HG02870 (cell line): ENCODE data around the gene PRICKLE2.
A peak's percentile ranks its signal among the peaks of the same experiment; 100 is the strongest.

Experiments
- ATAC-seq: cut with Tn5 transposase; IDR thresholded peaks from one replicate; pipeline ENCODE4 v1.9.1; 2021; ENCODE audit warnings: mild to moderate bottlenecking, moderate library complexity; ENCODE audit not compliant: unreplicated experiment

The PRICKLE2 gene

DNA sequence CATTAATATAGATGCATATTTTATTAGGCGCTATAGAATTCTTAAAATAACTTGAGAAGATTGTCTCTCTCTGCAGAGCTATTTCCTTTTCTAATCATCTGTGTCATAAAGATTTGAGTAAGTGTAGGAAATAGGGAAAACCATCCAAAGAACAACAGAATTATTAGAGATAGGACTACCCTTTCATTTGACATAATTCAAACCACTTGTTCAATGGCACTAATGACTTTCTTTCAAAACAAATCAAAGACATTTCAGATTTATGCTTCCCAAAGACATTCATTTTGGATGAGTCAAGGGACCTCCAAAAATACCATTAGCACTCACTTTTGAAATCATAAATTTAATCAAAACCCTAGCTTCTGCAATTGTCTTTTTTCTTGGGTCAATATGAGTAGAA lies 29.5 kb downstream of the PRICKLE2 start:
- no peak for ATAC-seq

DNA sequence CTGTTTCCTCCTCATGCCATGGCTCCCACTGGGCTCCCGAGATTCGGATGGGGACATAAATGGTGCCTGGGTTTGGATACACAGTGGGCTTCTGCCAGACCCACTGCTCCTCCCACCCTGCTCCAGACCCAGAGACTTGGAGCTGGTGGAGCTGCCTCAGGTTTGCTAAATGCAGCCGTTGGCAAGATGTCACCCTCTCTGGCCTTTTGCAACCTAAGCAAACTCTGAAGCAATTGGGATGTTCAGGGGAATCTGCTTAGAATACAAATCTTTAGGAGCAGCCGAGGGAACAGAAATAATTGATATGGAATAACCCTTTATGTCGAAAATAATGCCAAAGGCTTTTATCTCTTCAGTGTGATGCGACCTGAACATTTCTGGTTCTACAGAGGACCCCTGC lies 33.4 kb downstream of the PRICKLE2 start:
- no peak for ATAC-seq

DNA sequence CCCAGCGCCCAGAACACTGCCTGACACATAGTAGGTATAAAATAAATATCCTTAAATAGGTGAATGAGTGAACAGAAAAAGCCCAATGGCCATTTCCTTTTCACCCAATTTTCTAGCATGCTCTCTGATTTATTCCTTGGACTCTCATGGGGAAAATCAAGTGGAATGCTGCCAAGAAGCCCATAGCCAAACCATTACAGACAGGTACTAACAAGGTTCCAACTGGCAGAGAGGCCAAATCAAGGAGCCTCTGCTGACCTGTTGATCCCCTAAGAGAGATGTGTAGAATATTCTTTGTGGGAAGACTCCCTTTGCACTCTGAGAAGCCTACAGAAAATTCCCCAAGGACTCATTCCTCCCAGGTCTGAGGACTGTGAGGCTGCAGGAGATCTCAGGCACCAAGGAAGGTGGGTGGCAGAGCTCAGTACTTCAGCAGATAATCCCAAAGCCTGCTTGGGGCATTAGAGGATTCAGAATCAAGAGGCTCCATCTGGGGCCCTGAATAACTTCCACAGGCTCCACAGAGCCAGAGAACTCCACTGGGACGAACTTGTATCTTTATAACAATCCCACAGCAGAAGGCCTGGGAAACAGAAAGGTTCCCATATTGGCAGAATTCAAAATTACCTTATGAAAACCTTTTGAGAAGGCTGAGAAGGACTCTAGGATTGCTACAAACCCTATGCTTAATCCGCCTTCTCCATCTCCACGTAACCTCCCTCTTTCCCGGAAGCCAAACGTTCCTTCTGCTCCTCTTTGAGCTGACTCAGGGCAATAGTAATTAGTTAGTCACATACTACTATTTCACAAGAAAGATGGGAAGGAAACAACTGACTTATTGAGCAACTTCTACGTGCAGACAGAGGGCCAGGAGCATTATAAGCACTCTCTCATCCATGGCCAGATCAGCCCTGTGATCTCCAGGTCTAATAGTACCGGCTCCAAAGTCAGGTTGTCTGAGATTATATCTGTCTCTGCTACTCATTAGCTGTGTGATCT lies 34.5 kb downstream of the PRICKLE2 start:
- no peak for ATAC-seq

DNA sequence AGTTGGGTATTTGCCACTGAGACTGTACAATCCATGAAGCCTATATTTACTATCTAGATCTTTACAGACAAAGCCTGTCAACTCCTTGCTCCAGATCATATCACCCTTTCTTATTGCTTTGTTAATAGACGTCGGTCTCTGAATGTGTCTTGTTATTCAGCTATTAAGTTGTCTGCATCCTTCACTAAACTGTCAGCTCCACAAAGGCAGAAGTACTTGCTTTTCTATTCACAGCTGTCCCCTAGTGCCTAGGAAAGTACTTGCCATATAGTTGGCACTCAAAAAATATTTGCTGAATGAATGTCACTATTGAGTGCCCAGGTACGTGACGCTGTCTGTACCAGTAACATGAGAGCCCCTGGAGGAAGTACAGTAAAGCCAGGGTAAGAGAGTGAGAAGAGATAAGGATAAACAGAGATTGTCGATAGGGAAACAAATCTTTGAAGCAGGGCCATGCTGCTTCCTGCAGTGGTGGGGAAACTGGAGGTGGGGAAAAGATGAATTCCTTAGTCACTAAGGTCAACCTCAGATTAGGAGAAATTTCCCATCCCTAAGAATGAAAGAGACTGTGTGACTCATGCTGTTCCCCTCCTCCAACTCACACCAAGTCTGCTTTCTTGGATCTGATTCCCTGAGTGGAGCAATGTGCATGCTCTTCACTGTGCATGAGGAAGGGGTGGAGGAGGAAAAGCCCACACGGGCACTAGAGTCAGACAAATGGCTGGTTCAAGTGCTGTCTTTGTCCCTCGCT lies 36.3 kb downstream of the PRICKLE2 start:
- ATAC-seq = no peak

DNA sequence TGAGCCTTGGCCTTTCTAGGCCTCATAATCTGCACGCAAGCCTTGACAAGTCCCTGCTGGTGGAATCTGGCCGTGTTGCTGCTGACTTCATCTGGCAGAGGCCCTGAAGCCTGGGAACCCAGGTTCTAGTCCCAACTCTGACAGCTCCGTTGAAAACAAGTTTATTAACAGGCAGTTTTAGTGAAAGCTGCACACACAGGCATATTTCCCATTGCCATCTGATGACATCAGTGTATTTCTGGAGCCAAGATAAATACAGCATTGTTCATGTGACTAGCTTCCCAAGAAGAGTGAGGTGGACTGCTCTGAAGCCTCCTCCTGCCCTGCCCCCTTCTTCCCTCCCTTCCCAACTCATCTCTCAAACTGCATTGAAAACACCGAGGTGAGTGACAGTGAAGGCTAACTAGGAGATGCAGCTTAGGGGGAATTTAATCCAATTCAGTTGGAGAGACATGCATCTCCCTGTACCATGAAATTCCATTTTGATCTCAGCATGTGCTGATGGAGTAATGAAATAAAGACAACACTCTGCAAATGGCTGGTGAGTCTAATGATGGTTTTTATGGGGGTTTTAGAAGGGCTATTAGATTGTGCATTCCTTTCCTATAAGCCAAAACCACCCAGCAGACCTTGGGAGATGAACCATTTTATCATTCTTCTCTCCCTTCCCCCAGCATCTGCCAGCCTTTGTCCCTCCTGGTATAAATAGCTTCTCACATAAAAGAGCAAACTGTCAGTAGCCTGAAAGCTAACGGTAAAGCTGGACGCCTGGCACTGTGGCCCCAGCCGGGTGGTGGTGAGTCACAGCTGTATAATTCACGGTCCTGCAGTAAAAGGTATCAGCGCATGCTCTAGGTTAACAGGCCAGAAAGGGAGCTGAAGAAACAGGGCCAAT lies 38.0 kb downstream of the PRICKLE2 start:
- ATAC-seq = no peak

DNA sequence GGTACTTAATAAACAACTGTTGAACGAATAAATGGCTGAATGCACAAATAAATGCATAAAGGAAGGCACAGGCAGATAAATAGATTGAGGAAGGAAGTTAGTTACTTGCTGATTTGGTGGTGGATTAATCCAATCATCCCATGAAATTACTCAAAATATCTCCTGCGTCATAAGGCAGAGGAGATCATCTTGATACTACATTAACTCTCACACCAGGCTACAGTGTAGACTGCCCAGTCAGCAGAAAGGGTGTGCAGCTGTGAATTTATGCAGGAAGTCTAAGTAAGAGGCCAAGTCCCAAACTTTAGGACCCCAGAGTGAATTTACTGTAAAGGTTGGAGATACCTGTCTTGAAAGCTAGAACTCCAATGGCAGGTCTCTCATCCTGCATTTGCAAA lies 38.6 kb downstream of the PRICKLE2 start:
- no peak for ATAC-seq

DNA sequence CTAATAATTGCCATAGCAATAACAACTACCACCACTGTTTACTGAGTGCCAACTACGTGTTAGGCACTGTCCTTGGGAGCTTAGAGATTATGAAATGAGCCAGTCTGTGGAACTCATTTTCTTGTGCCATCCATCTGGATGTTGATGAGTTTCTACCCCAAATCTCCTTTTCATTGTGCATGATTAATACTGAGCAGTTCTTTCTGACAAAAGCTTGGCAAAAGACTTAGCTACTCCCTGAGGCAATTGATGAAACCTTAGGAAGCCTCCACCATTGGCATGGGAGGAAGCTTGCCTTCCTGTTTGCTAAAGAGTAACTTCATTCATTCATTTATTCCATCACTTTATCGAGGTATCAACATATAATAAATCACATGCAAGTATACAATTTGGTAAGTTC lies 39.8 kb downstream of the PRICKLE2 start:
- no peak for ATAC-seq

DNA sequence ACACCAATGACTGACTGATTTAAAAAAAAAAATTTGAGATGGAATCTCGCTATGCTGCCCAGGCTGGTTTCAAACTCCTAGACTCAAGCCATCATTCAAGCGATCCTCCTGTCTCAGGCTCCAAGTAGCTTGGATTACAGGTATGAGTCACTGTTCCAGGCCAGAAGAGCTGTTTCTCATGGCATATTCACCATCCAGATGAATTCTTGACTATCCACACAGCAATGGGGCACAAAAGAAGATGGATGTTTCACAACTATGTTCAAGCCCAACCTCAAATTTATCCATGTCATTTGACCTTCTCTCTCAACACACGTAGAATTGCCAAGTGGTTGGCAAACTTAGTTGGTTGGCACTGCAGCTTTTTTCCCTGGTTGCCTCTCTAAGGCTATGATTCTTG lies 40.6 kb downstream of the PRICKLE2 start:
- no peak for ATAC-seq

DNA sequence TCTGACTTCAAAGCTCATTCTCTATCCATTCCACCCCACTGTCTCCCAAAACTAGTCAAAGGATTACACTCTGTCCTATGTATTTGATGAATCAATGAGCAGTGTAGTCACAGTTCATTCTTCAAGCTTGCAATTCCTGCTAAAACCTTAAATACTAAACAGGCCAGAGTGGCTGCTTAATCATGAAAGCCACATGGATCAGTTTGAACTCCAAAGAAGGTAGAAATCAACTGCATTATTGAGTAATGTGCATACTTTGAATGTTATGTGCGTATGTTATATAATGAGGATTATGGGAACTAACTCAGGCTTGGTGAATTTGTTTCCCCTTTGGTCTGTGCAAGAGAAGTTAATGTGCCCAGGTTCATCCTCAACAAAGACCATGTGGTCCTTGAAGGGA lies 45.4 kb downstream of the PRICKLE2 start:
- ATAC-seq = no peak

DNA sequence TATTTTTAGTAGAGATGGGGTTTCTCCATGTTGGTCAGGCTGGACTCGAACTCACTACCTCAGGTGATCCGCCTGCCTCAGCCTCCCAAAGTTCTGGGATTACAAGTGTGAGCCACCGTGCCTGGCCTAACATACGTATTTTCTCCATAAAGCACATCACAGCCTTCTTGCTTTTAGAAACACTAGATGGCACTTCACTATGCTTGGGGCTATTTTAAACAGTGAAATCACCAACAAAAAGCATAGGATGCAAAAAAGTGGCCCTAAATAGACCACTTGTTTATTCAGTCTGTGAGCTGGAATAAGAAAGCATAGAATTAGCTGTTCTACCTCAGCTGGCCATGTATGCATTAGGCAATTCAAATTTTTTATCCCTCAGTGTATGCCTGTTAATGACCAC lies 46.0 kb downstream of the PRICKLE2 start:
- ATAC-seq = no peak

DNA sequence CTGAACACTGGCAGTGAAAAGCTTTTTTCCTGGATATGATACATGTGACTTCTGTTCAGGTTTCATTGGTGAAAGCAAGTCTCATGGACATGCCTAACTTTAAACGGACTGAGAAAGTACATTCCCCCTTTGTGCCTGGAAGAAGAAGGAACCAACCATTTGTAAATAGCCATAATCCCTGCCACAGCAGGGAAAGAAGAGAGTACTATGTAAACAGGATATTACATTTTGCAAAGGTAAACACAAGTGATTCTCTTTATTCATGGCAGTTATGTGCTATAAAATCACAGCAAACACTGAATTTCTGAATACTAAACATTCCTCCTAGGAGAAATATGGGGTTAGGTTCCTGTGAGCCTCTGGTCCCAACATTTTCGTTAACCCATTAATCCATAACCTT lies 46.8 kb downstream of the PRICKLE2 start:
- ATAC-seq = no peak

DNA sequence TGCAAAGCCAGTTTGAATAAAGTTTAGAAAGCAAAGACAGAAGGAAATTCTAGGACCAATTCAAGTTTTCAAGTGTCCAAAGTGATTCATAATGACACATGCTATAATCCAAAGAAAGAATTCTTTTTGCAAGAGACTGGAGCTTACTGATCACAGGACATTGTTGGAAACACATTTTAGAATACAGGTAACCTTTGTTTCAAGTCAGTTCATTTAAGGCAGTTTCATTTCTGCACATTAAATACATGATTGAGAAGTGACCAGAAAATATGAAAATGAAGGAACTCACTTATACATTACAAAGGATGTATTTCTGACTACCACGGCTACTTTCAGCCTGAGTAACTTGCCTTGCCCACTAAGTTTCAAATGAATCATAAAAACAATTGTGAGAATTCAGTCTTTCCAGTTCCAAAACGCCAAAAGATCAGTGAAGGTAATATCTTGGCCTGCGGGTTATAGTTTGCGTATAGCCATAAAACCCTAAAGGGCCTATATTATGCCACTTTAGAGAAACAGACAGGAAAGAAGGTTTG lies 48.7 kb downstream of the PRICKLE2 start:
- peak; percentile 91 for ATAC-seq

DNA sequence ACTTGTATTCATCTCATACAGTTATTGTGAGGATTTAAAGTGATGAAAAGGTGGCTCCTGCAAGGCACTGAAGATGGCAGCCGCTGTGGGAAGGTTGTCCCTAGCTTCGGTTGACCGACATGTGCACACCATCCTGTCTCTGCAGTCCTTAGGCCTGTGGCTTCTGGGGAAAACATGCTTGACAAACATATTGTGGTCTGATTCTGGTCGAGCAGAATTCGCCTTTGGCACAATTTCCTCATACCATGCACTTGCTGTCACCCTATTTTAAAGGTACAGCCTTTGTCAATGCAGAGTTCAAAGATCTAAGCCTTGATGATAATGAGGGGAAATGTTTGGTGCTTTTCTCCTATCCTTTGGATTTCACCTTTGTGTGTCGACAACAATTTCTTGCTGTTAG lies 50.9 kb downstream of the PRICKLE2 start:
- no peak for ATAC-seq

DNA sequence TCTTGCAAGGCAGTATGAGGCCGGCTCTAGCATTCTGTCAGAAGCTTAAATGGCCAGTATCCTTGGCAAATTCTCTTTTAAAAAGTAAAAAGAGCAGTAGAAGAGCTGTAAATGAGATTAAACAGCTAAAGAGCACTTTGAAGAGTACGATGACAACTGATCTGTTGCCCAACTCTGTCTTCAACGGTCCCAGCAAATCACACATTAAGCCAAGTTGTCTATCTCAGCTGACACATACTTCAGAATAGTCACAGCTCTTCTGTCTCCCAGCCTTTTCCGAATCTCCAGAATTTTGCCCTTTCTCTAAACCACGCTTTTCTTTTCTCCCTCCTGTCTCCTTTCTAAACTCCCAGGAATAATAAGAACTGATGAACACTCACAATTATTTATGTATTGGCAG lies 51.7 kb downstream of the PRICKLE2 start:
- ATAC-seq = no peak

DNA sequence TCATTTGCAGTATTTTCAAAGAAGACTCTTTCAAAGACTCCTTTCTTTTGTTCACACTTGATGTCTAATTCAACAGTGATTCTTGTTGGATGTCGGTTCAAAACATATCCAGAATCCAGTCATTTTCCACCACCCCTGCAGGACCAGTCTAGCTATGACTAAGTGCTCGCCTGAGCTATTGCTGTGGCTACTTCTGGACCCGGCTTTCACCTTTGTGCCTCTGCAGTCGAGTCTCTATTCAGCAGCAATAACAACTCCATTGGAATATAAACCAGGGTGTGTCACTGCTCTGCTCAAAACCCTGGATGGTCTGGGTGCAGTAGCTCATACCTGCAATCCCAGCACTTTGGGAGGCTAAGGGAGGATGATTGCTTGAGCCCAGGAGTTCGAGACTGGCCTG lies 55.0 kb downstream of the PRICKLE2 start:
- ATAC-seq = no peak

DNA sequence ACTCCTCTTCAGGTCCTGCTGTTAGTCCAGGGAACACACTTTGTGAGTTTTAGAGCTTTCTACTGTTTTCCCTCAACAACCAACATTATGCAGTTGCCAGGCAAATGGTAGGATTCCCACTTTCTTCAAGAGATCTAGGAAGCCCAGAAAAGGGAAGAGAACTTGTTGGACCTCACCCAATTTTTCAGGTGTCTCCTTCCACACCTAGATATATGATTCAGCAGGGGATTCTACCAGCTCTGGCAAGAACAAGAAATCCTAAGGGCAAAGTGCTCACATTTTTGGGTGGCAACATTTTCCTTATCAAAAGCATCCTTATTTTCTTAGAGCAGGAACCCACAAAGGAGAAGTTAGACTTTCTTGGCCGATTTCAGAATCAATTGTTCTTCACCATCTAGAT lies 57.4 kb downstream of the PRICKLE2 start:
- ATAC-seq = no peak

DNA sequence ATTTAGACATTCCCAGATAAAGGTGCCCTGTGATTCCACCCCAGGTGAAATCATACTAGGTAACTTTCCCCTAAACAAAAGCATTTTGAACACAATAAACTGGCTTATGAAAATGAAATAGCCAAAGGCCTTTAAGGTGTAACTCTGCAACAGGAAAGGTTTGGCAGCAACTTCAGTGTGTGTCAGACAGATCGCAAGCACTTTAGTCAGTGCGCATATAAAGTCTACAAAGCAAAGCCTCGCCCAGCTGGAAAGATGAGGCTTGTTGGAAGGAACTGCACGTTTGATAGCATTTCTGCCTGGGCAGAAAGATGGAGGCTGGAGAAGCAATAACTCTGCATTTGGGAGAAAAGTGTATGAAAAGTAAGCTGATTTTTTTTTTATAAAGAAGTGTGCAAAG lies 57.9 kb downstream of the PRICKLE2 start:
- ATAC-seq = no peak

DNA sequence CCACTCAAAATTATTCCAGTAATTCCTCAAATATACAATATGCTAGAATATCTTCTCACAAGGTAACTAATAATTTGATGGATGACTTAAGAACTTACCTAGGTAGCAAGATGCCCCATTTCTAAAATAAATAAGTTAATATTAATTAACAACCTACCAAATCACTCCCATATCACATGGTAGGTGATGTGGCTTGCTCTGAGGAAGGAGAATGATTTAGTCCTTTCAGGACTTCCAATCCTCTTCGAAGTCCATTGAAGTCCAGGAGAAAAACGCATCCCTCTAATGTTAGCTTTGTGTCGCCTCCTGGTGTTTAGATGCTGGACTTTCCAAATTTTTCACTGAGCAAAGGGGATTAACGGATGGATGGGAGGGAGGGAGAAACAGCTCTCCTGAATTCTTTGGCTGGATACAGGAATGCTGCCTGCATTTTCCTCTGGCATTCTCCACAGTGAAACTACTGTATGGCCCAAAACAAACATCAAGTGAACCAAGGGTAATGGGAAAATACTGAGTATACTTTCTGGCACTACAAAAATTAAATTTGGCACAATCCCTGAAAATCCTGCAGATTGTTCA lies 58.6 kb downstream of the PRICKLE2 start:
- no peak for ATAC-seq

DNA sequence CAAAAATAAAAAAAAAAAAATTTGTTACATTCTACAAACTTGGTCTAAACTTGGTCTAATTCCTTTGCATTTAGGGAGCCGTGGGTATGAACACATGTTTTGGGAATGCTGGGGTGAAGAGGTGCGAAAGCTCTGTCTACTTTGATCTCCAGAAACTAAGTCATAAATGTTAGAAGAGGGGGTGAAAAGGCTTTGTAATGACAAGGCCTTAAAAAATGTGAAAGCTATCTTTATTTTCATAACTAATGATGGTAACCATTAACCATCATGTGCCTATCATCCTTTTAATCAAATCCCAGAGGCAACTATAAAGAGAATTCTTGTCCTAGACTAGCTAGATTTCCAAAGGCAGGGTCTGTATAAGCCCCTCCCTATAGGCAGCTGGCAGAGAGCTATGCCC lies 60.9 kb downstream of the PRICKLE2 start:
- no peak for ATAC-seq

DNA sequence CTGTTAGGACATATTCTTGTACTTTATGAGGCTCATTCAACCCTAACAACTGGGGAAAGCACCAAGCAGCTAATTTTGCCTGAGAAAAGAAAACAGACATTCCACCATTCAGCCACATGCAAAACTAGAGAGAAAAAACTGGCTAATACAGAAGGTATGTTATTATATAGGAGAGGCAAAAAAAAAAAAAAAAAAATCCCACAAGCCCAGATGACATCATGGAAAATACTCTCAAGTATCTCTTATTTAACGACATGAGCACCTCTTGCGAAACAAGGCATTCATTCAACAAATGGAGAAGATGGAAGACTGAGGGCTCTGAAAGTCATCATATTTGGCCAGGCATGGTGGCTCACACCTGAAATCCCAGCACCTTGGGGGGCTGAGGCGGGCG lies 61.5 kb downstream of the PRICKLE2 start:
- peak; percentile 84 for ATAC-seq
